GM18868 (cell line): ENCODE results near the gene C17orf50.

Source experiments
- ATAC-seq: cut with Tn5 transposase; IDR thresholded peaks from one replicate; pipeline ENCODE4 v1.9.1; 2021; ENCODE audit warnings: mild to moderate bottlenecking, moderate library complexity; ENCODE audit not compliant: unreplicated experiment

Gene C17orf50

DNA sequence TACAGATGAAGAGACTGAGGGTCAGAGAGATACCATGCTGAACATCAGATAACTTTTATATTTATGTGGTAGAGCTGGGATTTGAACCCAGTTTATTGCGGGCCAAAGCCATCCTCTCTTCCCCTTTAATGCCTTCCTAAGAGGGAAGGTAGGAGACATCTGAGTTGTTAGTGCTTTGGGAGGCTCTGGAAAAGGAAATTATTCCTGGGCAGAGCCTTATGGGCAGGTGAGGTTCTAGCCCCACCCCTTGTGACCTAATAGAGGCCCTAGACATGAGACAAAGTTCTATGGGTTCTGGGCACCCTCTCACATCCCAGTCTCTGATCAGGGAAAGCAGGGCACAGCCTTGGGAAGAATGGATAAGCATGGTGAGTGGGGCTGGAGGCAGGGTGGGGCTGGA lies at the start of gene C17orf50:
Gene C17orf50, plus strand, starts transcription at position 301 of the 400 bp plus-strand sequence. Its CDS starts 55 bp downstream, at position 356.
- no peak for ATAC-seq

DNA sequence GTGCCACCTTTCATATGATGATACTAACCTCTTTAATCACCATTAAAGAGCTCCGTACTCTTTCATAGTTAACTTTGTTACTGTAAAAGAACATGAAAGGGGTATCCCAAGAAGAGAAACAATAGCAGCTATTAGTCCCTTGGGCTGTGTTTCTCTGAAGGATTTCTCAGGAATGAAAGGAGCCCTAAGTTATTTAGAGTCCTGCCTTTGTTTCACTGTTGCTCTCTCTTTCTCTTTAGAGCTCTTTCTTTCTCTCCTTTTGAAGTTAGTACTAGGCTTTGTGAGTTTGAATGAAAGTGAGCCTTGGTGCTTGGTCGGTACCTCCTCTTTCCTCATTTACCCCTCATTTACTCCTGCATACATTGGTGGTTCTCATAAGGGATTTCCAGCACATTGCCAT lies 49.7 kb upstream of the C17orf50 start:
- ATAC-seq: no peak

DNA sequence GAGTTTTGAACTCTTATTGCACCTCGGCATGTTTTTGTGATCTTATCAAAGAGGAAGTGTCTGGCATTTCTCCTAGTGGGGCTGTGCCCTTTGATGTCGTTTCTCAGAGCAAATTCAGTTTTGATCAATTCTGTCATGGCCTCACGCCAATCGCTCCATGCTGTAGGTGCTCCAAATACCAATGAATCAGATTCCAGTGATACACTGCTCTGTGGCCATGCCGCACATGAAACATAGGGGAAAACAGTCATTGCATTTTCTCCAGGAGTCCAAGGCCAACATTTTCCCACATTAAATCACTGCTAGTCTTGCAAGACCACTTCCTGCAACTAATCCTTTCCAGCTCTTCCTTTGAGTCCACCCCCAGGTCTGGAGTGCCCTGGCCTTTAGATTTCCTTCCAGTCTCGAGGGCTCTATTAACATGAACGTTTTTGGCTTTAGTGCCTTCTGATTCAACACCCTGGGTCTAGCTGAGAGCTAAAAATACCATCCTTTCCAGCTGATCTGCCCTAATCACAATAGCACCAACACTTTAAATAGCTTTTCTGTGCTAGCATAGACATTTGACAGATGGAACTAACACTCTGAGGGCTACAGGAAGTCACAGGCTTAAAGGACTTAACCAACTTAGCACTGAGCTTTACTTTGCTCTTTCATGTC lies 47.5 kb upstream of the C17orf50 start:
- ATAC-seq: no peak

DNA sequence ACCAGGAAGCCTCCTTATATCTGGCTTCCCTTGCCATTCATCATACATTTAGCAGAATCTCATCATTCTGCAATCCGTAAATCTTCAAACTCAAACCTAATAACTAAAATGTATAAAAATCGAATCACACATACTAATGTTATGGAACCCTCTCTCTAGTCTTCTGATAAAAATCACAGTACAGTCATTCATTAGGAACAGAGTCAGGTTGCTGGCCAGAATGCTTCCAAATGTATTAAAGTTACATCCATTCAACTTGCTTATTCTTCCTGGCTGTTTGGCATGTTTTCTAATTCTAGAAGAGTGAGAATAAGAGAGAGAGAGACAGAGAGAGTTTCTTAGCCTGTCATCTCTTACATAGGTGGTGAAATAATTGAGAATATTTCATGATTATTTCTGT lies 45.7 kb upstream of the C17orf50 start:
- no peak for ATAC-seq

DNA sequence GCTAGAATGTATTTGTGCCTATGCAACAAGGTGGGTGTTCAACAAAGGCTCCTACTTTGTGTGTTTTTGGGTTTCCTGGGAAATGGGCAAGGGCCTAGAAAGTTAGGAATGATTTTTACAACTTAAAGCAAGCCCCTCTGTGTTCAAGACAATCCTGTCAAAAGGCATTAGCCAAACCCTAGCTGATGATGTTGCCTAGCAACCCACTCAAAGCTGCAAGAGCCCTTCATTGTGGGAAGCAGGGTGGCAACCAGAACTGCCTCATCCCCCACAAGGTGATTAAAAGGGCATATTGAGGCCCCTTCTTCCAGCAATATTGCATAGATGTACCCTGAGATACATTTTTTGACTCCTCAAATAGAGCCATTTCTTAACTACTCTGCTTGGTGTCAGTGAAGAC lies 45.3 kb upstream of the C17orf50 start:
- ATAC-seq: no peak

DNA sequence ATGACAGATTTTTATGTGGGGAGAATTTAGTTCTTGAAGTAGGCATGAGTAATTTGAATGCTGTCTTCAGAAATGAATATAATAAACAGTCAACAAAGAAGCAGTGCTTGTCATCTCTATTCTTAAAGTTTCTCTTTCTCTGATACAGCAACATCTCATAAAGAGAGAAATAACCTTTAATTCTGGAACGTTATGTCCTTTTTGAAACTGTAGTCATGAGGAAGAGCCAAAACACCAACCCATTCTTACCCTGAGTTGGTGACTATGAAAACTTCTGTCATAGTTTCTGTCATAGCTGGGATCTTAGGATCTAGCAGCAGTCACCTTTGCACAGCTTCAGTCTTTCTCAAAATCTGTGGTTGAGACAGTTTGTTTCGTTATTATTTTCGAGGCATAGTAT lies 44.5 kb upstream of the C17orf50 start:
- ATAC-seq: no peak

DNA sequence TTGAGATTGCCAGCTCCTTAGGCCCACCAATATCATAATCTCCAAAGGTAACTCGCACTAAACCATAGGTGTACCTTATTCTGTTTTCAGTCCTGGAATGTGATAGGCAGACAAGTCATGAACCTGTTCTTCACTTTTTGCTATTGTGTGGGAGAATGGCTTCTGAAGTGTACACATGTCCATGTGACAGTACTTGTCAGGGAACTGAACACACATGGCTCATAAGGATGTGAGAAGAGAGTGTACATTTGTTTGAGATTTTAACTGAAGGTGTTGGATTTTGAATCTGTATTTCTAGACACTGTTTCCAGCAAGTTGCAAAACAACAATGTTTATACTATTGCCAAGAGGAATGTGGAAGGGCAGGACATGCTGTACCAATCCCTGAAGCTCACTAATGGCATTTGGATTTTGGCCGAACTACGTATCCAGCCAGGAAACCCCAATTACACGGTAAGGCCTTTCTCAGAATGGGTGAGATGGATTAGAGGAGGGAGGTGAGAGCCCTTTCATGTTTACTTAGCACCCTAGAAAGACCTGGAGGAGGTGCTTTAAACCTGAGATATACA lies 43.7 kb upstream of the C17orf50 start:
- ATAC-seq: no peak

DNA sequence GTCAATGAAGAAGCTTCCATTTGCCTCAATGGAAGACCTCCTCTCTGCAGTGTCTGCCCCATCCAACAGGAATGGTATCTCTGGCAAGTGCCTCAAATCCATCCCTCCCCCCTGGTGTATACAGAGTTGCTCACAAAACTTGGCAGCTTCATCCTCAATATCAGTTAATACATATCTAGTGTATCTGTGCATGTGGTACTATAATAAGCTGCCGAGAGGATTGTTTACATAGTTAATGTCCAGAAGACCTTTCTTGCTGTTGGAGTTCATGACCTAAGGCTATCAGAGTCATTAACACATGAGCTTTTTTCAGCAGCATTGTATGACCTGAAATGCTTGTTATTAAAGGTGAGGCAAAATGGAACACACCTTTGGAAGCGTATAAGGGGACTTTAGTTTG lies 43.2 kb upstream of the C17orf50 start:
- ATAC-seq: no peak

DNA sequence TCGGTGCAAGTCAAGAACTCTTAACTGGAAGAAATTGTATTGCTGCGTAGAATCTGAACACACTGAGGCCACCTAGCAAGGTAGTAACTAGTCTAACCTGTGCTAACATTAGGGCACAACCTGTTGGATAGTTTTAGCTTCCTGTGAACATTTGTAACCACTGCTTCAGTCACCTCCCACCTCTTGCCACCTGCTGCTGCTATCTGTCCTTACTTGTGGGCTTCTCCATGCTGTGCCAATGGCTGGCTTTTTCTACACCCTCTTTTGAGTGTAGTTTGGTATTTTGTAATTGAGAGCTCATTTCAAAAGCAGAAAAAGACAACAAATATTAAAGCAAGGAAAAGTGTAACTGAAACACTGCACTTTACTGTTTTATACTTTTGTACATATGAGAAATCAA lies 37.0 kb upstream of the C17orf50 start:
- no peak for ATAC-seq

DNA sequence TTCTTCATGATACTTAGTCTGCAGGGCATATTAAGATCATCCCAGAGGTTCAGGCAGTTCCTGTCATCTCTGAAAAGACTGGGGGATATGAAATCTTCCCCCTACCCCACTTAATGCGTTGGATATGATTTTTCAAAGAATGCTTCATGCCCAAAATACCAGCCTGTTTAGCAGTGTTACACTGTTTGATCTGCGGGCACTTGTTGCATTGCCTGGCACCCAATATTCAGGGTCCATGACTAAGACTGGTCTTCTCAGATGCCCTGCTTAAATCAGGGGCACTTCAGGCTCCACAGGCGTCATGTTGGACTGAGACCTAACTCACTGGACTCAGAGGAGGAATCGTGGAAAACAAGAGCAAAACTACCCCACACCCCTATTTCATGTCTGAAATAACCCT lies 35.6 kb upstream of the C17orf50 start:
- ATAC-seq: no peak

DNA sequence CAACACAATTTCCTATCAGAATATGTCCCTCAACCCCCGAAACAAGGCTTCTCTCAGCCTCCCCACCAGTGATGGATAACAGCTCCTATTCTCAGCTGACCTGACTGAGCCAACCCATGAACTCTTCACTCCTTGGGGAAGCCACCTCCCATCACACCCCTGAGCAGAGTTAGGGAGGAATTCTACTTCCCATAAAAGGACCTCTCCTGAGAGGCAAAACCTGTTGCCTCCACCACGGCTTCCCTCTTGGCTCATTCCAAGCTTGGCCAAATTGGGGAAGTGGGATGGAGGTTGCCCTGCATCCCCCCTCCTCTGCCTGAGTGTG lies 34.9 kb upstream of the C17orf50 start:
- no peak for ATAC-seq

DNA sequence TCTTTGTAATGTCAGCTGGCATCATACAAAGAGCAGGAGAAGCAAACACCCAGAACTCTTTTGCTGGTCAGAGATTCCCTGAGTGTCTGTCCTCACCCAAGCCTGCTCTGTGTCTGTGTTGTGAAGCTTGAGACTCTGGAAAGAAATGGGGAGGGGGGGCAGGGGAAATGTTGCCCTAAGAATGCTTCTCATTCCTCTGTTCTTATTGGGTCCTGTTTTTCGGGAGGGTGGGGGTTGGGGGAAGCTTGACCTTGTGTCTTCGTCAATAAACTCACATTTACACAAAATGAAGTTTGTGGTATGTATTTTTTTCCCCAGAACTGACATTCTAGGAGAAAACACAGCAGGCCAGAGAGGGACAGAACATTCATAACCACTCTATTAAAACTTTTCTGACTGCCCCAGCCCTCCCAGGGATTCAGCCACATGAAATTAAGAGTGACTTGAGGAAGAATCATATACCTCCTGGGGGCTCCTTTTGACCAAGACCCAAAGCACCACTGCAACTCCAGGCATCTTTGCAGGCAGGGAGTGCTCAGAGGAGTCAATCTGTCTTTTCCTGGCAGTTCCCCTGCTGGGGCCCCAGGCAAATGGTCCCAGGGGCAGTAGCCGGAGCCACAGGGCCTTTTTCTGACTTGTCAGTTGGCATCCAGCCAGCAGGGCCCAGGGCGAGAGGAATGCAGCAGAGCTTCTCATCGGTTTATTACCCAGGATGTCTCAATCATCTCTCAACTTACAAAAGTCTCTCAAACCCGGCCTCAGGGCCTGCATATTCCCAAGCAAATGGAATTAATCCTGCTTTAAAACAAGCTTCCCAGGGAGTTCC lies 34.3 kb upstream of the C17orf50 start:
- ATAC-seq: no peak

DNA sequence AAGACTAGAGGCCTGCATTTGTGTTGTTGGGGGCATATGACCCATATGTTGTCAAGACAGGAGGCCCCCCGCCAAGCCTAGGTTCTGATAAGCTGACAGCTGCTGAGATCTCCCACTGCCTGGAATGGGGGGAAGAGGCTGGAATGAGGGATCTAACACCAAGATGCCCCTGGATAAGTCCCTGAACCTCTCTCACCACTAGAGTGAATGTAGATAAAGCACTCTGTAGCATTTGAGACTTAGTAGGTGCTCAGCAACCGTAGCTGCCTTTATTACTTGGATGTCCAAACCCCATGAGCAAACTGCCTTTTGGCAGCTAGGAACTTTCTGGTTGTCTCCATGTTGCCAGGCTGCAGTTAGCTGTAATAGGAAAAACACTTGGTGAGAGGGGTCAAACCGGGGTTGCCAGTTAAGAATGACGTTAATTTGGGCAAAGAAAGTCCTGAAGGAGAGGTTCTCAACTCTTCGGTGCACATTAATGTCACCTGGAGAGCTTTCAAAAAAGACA lies 33.7 kb upstream of the C17orf50 start:
- no peak for ATAC-seq

DNA sequence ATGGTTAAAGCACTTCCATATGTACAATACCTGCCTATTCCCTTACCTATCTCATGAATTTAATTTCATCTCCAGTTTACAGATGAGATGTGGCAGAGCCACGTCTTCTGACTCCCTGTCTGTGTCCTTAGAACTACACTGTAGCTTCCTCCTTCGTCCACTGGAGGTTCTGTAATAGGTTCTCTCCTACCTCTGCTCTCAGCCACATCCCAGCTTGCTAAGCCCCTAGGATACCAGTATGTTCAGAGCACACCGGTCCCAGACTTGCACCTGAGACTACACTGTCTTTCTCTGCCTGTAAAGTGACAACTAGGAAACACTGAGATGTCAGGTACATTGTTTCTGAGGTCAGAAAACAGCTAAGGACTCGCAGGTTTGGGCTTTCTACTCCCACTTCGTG lies 33.1 kb upstream of the C17orf50 start:
- no peak for ATAC-seq

DNA sequence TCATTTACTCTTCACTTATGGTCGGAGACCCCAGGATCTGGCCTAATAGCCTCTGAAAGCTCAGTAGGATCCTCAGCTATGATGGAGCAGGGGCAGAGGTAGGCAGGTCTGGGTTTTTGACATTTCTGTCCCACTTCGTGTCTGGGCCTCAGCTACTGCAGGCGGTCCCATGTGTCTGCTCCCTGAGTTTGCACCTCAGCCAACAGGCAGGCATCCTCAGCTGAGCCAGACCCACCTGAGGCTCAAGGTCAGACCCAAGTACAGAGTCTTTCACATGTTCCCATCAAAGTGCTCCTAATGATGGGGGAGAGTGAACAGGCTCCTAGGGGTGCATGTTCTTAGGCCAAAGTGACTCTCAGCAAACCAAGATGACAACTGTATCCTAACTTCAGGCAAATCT lies 32.1 kb upstream of the C17orf50 start:
- no peak for ATAC-seq

DNA sequence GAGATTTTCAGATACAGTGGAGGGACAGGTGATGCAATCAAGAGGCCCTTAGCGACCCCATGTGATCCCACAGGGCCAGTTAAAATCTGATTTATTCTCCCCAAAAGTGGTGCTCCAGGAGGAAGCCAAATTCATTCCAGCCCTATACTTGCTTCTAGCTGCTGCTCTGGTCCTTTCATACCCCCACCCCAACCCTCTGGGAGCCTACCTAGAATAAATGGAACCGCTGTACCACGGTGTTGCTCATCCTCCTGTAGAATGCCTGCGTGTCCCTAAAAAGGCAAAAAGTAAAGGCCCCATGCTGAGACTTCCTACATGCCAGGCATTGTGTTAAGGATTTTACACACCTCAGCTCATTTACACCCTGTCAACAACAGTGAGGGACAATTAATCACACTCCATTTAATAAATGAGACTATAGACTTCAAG lies 31.3 kb upstream of the C17orf50 start:
- ATAC-seq: no peak

DNA sequence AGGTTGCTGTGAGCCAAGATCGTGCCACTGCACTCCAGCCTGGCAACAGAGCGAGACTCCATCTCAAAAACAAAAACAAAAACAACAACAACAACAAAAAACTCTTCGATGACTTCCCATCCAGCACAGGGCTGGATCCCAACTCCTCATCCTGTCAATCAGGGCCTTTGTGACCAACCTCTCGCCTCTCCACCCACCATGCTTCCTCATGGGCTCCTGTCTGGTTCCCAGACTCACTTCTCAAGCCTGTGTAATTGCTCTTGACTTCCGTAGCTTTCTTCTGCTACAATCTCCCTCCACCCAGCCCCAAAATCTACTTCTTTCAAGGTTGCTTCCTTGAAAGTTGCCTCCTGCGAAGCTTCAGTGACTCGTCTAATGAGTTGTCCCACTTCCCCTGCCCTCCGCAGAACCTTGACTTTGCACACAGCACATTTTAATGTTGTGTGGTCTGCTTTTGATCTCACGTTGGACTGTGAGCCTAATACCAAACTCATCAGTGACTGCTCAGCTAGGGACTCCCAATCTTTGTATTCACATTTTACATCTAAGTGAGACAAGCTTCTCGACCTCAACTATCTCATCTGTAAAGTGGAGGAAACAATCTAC lies 30.2 kb upstream of the C17orf50 start:
- ATAC-seq: no peak

DNA sequence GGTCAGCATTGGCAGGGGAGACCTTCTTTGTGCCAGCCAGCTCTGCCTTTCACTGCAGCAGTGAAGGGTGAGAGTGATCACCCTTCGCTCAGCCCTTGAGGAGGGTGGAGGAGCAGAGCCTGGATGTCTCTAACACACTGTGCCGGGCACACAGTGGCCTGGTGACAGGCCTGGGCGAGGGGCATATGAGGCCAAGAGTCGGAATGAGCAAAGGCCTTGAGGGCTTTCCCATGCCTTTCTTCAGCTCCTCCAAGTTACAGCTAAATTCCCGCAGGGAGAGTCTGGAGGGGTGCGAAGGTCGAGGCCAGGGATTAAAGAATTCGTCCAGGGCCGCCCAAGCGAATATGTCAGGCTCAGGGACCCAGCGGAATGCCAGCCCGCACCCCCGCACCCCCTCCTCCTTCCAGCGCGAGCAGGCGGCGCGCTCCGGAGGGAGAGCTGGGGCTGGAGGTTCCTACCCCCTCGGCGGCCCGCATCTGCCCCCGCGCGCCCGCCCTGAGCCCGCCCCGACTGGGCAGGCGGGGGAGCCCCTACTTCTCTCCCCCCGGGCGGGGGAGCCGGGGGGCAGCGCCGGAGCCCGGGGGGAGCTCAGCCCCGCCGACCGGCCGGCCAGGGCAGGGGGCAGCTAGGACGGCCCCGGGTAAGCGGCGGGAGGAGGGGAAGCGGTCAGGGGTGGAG lies 29.3 kb upstream of the C17orf50 start, which contains the start of gene RASL10B:
Gene RASL10B, plus strand, starts transcription at position 401 of the 678 bp plus-strand sequence. CDS start 3,546 bp downstream, outside the sequence.
- no peak for ATAC-seq

DNA sequence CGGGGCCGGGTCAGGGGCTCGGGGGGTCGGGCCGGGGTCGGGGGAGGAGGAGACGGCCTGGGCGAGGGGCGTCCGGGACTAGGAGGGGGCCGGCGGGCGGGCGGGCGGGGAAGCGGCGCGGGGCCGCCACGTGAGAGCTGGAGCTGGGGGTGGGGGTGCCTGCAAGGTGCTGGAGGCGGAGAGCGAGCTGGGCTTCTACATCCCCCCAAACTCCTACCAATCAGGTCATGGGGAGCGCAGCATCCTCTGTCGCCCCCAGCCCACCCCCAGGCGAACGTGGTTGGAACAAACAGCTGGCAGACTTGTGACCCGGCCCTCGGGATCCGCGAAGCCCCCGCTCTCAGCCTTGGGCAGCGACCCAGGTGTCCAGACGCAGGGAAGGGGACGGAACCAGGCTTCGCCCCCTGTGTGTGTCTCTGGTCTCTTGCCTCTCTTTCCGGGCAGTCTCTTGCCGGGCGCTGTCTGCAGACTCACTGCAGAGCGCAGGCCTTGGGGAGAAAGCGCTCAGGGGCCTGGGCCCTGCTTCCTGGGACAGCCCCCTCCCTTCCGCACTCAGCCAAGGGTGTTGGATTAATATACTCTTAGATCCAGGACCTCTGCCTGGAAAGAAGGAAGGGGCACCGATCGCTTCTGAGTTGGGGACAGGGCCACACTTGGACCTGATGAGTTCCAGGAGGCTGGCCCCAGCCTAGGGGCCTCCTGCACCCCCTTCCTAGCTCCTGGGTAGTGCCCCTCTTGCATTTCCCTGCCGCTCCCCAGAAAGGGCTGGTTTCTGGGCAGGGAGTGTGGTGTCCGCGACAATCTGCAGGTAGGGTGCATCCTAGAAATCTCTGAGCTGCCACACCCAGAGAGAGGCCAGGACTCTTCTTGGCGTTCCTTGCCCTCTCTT lies 28.5 kb upstream of the C17orf50 start:
- no peak for ATAC-seq

DNA sequence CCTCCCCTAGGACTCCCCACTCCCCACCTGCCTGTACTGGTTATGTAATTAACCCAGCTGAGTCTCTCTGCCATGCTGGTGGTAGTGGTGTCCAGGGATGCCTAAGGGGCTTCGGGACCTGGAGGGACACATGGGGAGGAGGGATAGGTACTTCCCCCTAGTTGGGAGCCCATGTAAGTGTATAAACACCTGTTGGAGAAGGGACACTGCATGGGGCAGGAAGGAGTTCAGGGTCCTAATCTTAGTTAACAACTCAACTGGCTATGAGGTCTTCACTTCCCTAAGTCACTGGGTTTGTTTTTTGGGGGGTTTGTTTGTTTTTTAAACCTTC lies 27.9 kb upstream of the C17orf50 start:
- ATAC-seq: no peak
